ENCODE measurements around the gene MXD1.

DNA sequence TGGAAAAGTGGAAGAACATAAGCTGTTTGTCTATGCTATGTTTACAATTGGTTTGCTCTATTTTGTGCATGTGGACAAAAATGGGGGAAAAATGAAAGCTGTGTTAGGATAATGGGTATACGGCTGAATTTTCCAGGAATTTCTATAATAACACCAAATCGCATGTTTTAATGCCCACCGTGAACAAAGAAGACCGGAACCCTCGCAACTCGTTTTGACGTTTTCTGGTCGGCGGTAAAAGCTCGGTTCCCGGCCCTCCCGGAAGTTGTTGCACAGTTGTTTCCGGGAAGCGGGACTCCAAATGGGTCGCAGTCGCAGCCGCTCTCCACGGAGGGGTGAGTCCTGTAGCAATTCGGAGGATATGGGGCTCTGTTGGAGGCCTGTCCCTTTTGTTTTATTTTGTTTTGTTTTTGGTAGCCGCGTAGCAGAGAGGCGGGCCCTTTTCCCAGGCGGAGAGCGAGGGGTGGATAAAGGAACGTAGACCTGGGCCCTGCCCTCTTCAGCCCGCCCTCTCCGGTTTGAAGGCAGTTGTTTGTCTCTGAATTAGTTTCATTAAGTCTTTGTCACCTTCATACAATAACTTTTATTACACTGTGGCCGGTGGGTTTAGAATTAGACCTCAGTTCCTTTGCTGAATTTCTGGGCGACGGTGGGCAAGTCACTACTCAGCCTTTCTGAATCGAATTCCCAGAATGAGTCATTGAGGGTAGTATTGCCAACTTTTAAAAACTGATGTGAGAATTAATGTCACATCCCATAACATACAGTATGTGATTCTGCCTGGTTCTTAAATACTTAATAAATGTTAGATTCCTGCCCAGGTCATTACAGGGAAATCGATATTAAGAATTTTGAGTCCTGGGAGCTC lies 21.0 kb upstream of the MXD1 start, which contains the start of gene SNRNP27:
- peak in 2 of 3 donors; percentile 48 to 66 for TF ChIP-seq POLR2AphosphoS5 (IDR thresholded peaks at IDR 0.05)
- peak in 1 of 2 donors; percentile 42 for TF ChIP-seq POLR2A (IDR thresholded peaks at IDR 0.05)
- no peak for TF ChIP-seq CTCF (IDR thresholded peaks at IDR 0.05)
- TF ChIP-seq EP300 (IDR thresholded peaks at IDR 0.05) = no peak
